DMS 273 treated with DMSO at 0.1 percent for 48 hours (cell line): ENCODE measurements around the gene NRG2.

Source experiments
- DNase-seq: peaks from one replicate; lab custom pipeline; 2025; lab: John Stamatoyannopoulos, UW

NRG2 gene

GRCh38 chr5:139877129-139877597, 165.9 kb downstream of the NRG2 start:
- DNase-seq, result no peak

DNA sequence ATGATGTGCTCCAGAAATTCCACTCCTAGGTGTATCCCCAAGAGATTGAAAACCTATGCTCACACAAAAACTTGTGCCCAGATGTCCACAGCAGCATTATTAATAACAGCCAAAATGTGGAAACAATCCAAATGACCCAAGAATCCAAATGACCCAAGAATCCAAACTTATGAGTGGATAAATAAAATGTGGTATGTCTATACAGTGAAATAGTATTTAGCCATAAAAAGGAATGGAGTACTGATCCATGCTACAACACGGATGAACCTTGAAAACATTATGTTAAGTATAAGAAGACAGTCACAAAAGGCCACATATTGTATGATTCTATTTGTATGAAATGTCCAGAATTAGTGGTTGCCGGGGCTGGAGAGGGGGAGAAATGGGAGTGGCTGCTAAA, 167.1 kb downstream of the NRG2 start:
- no peak for DNase-seq

DNA sequence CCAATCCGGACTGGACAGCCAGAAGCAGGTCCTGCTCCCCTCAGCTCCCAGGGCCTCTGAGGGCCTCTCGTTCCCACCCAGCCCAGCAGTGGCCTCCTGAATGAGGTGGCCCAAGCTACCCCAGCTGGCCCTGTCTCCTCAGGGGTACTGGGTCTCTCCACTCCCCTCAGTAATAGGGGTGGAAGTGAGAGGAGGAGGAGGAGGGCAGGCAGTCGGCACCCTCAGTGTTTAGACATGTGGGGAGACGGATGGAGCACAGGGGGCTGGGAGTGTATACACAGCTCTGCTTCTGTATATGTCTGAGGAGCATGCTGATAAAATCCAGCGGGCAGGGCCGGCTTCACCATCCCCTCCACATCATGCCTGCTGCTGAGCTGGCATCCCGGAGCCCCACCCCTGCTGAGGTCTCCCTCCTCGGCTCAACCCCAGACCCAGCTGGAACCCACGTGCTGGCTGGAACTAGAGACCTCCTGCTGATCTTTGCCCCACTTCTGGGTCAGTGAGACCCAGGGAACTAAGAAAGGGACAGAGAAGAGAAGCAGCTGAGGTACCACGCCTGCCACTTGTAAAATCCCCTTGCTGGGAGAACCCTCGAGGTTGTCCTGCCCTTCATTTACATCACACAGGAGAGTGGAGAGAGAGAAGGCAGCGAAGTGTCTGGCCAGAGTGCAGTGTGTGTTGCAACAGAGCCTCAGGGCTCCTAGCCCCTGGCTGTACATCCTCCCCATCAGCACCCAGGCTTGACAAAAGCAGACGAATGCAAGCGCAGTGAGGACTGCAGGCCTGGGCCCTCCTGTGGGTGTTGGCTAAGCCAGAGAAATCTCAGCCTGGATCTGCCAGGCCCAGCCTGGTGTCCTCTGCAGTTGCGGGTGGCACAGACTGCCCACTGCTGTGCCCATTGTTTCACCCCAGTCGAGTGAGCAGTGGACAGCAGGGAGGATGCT, 170.0 kb downstream of the NRG2 start:
- no peak for DNase-seq

- no peak for DNase-seq
Measured at GRCh38 chr5:139872052-139872766, 170.9 kb downstream of the NRG2 start.

GRCh38 chr5:139871614-139872013, 171.5 kb downstream of the NRG2 start:
- DNase-seq, result no peak

GRCh38 chr5:139870677-139871076, 172.4 kb downstream of the NRG2 start:
- DNase-seq, result no peak

DNA sequence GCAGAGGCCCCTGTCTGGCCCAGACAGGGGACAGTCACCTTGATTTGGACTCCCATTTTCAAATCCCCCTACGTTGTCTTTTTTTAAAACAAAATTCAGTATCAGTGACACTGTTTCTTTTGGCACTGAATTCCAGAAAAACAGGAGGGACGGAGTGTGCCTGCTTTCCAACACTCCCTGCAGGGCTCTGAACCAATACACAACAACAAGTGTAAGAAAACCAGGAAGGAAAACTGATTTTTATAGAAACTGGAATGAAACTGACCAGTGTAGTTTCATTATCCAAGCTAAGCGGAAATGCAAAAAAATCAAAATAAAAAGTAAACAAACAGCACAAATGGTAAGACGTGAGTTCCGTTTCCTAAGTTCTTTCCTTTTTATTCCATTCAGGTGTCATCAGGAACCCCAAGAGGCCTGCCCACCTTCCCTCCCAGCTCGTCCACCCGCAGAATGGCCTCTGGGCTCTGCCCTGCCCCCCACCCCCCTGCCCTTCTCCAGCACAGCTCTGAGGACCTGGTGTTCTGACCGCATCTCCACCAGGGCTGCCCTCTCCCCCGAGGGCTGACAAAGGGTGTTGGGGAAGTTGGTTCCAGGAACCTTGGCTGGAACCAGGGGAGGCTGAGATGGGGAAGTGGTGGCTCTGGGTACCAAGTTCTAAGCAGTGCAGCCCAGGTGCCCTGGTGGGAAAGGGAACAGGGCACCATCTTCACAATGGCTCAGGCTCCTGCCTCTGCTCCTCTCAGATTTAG, 173.9 kb downstream of the NRG2 start:
- DNase-seq, result no peak

GRCh38 chr5:139867581-139867980, 175.5 kb downstream of the NRG2 start:
- DNase-seq, result no peak

DNA sequence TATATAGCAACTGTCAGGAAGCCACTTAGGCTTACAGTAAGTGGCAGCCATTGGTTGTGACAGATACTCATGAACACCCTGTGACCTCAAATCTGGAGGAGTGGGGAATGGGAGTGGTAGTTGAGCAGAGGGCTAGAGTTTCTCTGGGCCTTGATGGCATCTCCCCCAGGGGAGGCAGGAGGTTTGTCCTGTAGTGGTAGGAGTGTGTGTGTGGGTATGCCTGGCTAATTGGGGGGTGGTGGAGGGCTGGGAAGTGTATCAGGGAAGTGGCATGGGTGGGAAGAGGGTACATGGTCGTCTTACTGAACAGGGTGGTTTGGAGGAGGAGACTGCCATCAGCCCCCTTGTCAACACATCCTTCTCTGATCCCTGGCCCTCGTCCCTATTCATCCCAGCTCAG, 176.0 kb downstream of the NRG2 start:
- DNase-seq, result no peak

DNA sequence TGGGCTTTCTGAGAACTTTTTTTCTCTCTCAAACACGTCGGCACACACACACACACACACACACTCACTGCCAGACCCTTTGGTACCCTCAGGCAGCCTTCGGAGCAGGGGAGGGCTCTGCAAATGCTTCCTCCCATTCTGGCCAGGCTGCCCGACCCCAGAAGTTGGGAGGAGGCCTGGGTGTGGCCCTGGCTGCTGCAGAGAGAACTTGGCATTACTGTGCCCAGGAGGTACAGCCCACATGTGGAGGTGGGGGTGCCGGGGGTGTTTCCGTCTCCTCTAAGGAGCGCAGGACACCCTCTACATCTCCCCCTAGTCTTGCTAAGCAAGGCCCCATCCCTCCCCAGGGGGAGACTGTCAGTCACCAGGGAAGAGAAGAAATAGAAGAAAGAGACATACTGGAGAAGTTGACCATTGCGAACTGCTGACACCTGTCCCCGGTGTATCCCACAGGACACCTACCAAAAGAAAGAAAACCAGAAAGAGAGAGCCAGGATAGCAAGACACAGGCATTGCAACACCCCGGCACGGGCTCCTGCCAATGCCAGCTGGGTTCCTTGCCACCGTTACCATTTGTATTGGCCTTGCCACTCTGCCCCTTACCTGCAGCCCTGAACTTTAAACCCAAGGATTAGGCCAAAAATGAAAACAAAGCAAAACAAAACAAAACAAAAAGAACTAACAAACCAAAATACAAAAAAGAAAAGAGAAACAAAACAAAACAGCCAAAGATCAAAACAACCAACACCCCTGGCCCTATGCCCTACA, 178.2 kb downstream of the NRG2 start:
- DNase-seq, result no peak

GRCh38 chr5:139863855-139864558, 179.1 kb downstream of the NRG2 start:
- DNase-seq, result no peak

GRCh38 chr5:139863361-139863760, 179.7 kb downstream of the NRG2 start:
- DNase-seq, result peak; percentile 21

DNA sequence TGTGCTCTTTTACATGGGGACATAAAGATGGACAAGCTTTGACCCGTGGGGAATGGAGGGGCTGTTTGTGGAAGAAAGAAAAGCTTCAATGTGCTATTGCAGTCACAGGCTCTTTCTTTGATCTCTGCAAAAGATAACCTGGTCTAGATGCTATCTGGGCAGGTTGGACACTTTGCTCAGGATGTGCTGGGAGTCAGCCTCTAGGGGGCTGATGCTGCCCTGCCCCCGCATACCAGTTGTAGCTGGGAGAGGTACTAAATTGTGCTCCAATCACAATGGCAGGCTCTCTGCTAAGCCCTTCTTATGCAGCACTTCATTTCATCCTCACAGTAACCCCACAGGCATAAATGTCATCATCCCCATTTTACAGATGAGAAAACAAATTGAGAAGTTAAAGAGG, 180.3 kb downstream of the NRG2 start:
- no peak for DNase-seq

DNA sequence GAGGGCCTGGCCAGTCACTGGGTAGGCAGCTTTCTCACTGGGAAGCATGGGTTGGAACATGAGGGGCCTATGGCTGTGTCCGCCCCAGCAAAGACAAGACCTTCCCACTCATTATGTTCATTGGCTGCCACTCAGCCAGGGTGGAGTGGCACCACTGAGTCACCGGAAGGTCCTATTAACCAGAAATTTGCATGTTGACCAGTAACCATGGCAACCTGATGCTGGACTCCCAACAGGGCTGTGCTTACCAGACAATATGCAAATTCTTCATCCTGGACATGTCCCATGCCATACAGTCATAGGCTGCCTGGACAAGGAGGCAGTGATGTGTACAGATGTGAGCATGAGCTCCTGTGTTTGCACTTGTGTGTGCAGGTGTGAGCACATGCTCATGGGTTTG, 180.8 kb downstream of the NRG2 start:
- DNase-seq, result no peak

GRCh38 chr5:139861889-139862207, 181.3 kb downstream of the NRG2 start:
- no peak for DNase-seq

GRCh38 chr5:139861021-139861888, 181.8 kb downstream of the NRG2 start:
- DNase-seq, result no peak

- DNase-seq, result no peak
Measured at GRCh38 chr5:139859013-139859412, 184.1 kb downstream of the NRG2 start.

GRCh38 chr5:139856714-139857113, 186.4 kb downstream of the NRG2 start:
- DNase-seq, result no peak

DNA sequence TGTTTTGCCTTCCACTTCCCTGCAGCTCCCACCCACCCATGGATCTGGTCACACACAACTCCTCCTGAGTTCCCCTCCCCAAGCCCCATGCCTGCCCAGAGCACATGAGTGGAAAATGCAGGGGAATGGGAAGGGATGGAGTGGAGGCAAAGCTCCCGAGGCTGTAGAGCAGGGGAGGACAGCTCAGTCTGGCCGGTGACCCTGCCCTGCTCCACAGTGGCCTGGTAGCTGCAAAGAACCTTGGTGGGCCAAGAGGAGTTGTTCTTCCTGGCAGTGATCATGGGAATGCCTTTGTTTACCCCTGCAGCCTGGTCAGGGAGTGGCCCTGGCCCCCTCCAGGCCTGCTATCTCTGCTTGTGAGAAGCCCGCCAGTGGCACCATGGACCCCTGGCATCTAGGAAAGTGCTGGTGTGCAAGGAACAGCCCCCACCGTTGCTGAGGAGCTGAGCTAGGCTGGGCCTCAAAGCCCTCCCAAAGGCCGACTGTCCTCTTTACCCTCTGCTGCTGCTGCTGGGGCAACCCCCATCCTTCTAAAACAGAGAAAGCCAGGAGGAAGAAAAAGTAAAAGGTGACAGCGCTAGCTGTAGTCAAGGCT, 187.1 kb downstream of the NRG2 start:
- no peak for DNase-seq

DNA sequence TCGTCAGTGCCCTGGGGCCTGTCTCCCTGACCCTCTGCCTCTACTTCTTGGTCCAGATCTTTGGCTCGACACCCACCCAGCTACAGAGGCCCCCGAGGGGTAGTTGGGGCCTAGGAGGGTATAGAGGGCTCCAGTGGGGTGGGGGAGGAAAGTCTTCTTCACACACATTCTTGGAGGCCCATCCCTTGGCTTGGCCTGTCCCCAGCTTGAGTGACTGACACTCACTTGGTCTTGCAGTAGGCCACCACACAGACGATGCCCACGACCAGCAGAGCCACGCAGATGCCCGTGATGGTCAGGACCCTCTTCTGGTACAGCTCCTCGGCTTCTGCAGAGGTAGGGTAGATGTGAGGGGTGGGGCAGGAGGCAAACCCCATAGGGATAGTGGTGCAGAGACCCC, 187.6 kb downstream of the NRG2 start:
- no peak for DNase-seq
